ENCODE results near the gene TRNP1.
"Not testable (repeated sequence)": the region's sequence is repeated elsewhere in the genome, so short reads cannot be mapped to it uniquely, and the experiment has no call there.

Gene TRNP1, protein sequence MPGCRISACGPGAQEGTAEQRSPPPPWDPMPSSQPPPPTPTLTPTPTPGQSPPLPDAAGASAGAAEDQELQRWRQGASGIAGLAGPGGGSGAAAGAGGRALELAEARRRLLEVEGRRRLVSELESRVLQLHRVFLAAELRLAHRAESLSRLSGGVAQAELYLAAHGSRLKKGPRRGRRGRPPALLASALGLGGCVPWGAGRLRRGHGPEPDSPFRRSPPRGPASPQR

DNA sequence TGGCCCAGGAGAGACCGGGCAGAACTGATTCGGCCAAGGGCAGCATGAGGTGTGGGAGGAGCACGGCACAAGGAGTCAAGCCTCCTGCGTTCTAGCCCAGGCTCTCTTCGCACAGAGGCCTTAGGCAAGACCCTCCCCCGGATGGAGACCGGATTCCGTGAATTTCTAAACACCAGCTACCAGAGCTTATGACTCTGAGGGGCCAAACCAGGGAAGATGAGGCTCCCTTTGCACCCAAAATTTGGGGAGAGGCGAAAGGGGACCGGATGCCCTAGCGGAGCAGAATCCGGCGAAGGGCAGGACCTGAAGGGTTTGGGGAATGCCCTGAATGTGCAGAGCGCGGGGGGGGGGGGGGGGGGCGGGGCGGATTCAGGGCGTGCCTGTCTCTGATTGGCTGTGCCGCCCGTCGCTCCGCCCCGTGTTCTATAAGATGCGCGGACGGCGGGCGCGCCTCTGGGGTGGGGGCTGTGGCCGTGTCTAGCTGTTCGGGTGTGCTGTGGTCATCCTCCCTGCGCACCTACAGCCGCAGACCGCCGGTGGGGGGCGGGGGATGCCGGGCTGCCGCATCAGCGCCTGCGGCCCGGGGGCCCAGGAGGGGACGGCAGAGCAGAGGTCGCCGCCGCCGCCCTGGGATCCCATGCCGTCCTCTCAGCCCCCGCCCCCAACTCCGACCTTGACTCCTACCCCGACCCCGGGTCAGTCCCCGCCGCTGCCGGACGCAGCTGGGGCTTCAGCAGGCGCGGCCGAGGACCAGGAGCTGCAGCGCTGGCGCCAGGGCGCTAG lies at the start of gene TRNP1:
Gene TRNP1, plus strand, starts transcription at position 456 of the 783 bp plus-strand sequence. Its CDS starts 95 bp downstream, at position 551.
- peak; percentile 63 for DNase-seq (ENCODE audit: low spot score)

DNA sequence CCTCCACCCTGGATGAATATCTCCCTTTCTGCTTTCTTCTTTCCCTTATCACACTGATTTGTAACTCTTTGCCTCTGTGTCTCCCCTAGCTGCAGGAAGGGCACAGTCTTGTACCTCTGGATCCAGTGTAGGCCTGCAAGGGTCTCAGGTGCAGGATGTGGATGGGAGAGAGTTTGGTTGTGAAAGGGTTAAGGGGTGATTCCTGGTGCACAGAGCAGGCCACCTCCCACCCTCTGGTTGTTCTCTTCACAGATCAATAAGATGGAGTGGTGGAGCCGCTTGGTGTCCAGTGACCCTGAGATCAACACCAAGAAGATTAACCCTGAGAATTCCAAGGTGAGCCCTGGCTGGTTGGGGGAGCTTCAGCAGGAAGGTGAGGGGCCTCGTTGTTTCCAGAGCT lies 48.4 kb upstream of the TRNP1 start:
- no peak for DNase-seq (ENCODE audit: low spot score)

DNA sequence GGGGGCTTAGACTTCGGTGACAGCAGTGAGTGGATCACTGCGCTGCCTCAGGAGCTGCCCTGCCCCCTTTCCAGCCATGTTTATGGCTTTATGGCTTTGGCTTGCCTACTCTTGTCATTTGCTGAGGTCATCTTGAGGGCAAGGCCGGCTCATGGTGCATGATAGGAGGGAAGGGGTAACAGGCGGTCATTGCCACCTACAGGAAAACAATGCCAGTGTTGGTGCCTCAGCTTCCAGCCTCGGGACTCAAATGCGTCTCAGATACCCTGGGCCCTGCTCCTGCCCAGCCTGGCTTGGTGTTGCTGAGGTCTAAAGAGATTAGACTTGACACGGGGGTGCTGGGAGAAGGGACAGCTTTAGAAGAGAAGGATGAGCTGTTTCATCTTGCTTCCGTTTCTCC lies 47.8 kb upstream of the TRNP1 start:
- DNase-seq (ENCODE audit: low spot score), result no peak

DNA sequence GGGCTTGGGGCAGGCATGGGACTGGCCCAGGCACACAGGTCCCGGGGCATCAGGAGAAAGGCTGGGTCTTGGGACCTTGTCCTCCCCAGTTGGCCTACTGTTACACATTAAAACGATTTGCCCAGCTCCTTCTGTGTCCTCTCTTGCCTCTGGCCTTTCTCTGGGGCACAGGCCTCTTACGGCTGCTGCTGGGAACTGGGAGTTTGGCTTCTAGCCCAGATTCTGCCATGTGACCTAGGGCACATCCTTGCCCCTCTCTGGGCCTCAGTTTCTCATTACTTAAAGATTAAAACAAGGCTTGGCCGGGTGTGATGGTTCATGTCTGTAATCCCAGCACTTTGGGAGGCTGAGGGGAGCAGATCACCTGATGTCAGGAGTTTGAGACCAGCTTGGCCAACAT lies 47.2 kb upstream of the TRNP1 start:
- DNase-seq (ENCODE audit: low spot score), result no peak

DNA sequence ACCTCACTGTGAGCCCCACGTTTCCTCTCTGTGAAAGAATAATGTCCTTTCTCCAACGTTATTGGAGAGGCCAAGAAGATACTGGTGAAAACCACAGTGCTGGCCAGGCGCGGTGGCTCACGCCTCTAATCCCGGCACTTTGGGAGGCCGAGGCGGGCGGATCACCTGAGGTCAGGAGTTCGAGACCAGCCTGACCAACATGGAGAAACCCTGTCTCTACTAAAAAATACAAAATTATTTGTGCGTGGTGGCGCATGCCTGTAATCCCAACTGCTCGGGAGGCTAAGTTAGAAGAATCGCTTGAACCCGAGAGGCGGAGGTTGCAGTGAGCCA lies 44.8 kb upstream of the TRNP1 start:
- DNase-seq (ENCODE audit: low spot score), result not testable (repeated sequence)

DNA sequence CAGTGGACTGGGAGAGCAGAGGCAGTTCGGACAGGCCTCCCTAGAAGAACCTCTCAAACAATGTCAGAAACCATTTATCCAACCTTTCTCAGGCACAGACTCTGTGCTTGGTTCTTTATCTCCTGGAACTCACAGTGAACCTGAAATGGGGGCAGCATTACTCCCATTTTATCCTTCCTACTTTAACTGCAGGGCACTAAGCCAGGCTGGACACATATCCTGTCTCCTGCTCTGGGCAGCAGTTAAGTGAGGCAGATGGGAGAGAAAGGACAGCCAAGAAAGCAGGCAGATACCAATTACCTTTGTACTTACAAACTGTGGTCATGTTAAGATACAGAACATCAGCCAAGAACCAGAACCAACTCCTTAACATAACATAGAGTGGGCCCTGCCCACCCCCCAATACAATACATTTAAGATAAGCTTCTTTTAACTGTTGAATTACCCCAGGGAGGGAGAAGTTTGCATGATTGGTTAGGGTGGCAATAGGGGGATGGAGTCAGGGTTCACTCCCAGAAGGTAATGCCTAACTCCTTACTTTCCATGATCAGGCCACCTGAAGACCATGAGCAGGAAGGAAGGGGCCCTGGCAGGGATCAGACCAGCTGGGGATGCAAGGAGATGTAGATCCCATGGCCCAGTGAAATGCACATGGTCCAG lies 44.1 kb upstream of the TRNP1 start:
- DNase-seq (ENCODE audit: low spot score), result no peak

DNA sequence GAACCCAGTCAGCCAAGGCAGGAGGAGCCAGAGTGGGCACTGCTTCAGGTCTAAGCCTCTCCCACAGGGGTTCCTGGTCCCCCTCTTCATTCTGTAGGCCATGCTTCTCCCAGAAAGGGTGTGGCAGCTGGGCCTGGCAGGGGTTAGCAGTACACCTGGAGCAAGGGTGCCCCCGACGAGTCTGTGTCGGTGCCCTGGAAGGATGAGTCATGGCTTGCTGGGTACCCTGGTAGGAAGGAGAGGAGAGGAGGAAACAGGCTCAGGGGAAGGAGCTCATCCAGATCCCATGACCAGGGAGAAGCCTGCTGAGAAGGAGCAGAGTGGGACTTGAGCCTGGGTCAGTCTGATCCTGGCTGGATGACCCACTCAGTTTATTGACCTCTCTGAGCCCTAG lies 43.6 kb upstream of the TRNP1 start:
- no peak for DNase-seq (ENCODE audit: low spot score)

DNA sequence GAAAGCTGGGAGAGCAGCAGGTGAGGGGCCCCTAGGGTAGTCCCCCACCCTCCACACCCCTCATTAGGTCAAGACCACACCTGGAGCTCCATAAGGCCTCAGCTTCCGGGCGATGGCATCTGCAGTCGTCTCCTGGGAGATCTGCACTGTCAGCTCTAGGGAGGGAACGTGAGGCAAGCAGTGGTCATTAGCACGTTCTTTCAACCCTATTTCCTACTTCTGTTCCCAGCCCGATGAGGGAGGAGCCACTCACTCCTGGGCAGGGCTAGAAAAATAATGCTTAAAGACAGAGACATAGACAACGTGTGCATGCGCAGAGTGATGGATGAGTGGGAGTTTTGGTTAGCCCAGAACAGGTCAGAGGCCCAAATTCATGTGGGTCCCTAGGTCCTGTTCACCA lies 42.9 kb upstream of the TRNP1 start:
- DNase-seq (ENCODE audit: low spot score), result no peak

DNA sequence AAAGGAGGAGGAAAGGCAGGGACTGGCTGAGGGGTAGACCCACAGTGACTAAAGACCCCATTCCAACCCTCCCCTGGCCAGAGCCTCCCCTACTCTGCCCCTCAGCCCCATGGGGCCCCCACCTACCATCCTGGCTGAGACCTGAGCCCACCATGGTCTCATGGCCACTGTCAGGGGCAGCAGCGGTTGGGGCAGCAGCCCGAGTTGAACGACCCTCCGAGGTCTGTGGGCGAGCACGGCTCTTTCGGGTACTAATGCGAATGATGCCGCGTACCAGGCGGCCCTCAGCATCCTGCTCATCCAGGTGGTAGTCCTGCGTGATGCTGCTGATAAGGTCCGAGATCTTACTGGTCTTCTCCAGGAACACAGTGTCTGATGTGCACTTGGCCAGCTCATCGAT lies 42.3 kb upstream of the TRNP1 start:
- no peak for DNase-seq (ENCODE audit: low spot score)

DNA sequence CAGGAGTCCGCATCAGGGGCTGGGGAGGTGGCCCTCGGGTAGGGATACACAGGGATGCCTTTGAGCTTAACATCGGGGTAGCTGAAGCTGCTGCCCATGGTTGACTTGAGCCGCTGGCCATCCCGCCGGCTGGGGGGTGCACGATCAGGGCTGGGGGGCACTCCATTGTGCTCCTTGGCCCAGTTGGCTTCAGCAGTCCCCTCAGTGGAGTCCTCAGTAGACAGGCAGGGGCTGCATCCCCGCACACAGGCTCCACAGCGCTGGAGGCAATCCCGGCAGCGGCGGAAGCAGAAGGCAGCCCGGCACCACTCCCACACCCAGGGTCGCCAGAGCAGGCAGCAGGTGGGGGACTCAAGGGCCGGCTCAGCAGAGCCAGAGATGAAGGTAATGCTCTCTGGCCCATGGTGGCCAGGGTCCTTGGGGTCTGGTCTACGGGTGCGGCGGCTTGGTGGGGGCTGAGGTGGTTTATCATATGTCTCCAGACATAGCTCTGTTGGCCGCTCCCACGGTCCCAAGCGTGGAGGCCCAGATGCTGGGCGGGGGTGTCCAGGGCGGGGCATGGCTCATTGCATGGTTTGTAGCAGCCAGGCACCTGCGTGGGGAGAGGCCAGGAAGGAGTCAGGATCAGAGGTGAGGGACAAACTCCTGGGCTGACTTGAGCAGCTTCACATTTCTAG lies 41.5 kb upstream of the TRNP1 start:
- DNase-seq (ENCODE audit: low spot score), result no peak

DNA sequence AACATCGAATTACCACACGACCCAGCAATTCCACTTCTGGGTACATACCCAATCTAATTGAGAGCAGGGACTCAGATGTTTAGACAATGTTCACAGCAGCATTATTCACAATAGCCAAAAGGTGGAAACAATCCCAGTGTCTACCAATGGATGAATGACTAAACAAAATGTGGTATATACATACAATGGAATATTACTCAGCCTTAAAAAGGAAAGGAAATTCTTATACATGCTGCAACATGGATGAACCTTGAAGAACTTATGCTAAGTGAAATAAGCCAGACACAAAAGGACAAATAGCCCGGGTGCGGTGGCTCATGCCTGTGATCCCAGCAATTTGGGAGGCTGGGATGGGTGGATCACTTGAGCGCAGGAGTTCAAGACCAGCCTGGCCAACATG lies 40.1 kb upstream of the TRNP1 start:
- DNase-seq (ENCODE audit: low spot score), result no peak

DNA sequence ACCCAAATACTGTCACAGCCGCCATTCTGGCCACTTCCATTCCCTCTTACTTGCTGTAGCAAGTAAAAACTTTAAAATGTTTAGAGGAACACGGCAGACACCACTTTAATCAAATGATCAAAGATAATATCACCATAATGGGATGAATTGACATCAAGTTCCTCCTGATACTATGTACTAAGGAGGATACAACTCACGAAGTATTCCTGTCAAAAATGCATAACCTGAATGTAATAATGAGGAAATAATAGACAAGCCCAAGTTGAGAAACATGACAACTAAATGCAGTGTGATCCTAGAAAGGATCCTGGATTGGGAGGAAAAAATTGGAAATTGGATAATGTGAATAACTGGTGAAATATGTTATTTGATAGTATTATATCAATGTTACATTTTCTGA lies 37.2 kb upstream of the TRNP1 start:
- DNase-seq (ENCODE audit: low spot score), result no peak

DNA sequence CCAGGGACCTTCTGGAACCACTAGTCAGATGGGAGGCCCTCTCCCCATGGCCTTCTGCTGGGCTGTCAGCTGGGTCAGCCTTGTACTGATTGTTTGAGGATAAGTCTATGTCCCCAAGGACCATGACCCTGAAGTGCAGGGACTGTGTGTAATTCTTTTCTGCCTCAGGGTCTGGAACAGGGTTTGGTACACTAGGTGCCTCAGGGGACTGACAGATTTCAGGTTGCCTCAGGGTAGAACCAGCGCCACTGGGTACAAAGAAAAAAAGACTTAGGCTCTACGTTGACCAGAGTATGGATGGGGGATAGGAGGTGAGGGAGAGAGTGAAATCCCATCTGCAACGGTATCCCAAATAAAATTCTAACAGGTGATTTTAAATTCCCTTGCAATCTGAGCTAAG lies 36.2 kb upstream of the TRNP1 start:
- DNase-seq (ENCODE audit: low spot score), result no peak

DNA sequence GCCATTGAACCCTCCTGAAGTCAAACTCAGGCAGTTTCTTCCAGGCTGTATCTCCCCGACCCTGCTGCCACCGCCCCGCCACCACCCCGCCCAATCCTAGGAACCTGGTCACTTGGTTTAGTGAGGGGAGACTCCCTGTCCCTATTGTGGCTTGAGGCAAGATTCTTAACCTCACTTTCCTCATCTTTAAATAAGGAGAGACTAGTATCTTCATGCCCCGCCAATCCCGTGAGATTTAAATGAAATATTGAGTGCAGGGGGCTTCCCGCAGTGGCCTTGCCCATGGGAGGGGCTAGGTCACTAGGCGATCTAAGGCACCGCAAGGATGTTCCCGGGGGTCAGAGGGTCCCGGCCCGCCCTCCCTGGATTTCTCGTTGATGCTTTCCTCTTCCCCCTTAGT lies 34.2 kb upstream of the TRNP1 start:
- DNase-seq (ENCODE audit: low spot score), result no peak

DNA sequence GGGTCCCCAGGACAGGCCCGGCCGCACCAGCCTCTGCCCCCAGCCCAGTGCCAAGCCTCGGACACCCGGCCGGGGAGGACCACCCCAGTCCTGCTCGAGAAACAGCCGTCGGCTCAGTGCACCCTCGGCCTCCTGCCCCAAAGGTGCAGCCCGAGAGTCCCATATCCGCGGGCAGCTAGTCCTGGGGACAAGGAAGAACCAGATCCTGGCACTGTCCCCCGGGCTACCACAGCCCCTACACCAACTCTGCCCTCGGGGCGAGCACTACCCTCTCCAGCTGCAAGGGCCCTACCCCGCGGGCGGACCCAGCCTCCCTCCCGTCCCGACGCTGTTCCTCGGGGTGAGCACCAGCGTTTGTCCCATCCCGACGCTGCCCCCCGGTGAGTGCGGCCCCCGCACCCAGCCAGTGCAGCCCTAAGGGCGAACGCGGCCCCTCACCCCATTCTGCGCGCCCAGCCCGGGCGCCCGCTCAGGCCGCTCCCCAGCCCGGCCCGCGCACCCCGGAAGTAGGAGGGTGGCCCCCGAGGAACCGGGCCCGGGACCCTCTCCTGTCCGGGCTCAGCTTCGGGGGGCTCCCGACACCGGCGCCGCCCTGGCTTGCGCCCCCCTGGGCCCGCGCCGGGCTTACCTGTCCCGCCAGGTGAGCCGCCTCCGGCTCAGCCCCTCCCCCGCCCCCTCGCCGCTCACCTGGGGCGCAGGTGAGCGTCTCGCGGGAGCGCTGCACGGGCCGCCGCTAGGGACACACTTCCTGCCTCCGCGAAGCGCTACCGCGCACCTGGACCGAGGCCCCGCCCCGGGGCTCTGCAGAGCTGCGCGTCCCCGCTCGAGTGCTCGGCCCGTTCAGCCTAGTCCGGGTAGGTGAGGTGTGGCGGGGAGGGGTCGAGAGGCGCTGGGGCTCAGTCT lies 33.5 kb upstream of the TRNP1 start, which contains the start of gene KDF1:
Gene KDF1, minus strand, starts transcription at position 747 of the 903 bp plus-strand sequence. CDS start 8,088 bp downstream, outside the sequence.
- DNase-seq (ENCODE audit: low spot score), result peak; percentile 59

DNA sequence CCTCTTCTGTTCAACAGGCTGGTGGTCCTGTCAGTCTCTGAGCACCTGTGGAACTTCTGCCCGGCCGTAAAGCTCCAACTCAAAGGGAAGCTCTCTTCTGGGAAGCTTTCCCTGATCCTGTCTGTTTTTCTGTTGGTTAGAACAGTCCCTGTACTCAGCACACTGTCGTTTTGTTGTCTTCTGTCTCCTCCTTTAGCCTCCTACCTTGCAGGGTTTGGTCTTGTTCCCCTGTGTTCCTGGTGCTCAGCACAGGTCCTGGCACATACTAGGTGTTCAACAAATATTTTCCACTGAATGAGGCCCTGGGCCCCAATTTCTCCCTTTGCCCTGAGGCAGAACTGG lies 32.9 kb upstream of the TRNP1 start:
- DNase-seq (ENCODE audit: low spot score), result no peak

DNA sequence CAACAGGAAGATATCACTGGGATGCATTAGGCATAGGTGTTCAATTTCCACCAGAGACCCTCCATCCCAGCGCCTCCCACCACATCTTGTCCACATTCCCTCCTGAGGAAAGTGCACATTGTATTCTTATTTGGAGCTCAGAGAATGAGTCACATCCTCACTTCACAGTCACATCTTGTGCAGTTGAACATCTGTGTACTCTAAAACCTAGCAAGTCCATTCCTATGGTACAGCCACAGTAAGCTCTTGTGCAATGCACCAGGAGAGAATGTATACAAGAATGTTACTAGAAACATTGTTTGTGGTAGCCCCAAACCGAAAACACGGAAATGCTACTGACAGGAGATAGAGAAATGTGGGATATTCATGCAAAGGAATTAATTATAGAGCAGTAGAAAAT lies 31.7 kb upstream of the TRNP1 start:
- no peak for DNase-seq (ENCODE audit: low spot score)

DNA sequence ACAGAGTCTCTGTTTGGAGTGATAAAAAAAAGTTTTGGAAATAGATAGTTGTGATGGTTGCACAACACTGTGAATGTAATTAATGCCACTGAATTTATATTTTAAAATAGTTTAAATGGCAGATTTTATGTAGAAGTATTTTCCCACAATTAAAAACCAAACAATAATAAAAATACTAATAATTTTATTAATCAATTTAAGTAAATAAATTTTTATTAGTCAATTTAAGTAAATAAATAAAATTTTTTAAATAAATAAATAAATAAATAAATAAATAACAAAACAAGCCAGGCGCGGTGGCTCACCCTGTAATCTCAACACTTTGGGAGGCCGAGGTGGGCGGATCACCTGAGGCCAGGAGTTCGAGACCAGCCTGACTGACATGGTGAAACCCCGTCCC lies 28.3 kb upstream of the TRNP1 start:
- DNase-seq (ENCODE audit: low spot score), result no peak

DNA sequence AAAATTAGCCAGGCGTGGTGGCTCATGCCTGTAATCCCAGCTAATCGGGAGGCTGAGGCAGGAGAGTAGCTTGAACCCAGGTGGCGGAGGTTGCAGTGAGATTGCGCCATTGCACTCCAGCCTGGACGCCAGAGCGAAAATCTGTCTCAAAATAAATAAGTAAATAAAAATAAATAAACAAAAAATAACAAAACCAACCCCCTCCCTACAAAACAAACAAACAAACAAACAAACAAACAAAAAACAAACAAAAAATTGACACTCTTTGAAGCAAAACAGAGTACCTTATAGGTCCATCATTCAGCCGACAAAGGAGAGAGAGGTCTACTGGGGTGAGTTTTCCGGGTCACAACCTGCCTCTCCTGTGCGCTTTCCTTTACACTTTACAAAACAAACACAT lies 27.9 kb upstream of the TRNP1 start:
- DNase-seq (ENCODE audit: low spot score), result no peak

DNA sequence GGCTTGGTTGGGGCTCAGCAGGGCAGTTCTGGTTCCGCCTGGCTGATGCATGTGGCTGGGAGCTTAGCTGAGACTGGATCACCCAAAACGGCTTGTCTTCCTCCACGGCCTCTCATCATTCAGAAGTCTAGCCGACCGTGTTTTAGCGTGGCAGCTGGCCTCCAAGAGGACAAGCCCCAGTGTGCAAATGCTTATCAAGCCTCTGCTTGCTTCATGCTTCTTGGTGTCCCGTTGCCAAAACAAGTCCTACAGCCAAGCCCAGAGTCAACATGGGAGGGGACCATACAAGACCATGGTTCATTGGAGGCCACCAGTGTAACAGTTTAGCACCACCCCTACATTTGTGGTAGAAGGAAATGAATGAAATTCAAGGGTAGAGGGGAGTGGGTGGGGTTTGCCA lies 22.7 kb upstream of the TRNP1 start:
- DNase-seq (ENCODE audit: low spot score), result no peak

DNA sequence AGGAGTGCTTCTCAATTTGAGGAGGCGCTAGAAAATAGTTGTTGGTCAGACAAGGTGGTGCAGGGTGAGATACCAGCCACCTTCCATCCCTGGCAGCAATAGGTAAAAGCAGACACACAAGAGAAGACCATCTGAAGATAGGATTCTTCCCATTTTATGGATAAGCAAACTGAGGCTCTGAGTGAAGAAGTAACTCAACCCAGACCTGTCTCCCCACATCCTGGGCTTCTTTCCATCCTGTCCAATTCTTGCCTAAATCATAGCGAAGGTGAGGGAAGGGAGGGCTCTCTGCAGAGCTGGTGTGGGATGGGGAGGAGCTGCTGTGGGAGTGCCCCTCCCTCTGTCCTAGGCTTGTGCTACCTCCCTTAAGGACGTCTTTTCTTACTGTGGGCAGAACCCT lies 21.9 kb upstream of the TRNP1 start:
- DNase-seq (ENCODE audit: low spot score), result no peak

DNA sequence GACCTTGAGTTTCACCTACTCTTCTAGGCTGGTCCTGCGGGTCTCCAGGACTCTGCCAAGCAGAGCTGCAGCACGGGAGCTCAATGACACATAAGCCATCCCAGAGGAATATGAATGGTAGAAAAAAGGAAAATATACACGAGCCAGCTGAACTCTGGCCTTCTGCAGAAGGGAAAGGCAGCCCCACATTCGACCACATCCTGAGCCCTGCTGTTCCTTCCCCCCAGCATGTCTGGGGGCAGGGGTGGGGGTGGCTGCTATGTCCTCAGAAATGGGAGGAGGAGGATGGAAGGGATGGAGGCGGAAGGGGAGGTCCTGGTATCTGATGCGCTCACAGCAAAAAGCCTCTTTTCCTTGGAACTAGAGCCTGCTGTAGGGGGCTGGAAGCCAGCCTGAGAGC lies 21.1 kb upstream of the TRNP1 start:
- no peak for DNase-seq (ENCODE audit: low spot score)

Measured in CD4-positive, alpha-beta T cell treated with Interleukin-2 at 100 ng/mL for 4 hours (primary cell).